ENCODE measurements around the gene PIP4K2B. TPM values are rescaled to one million over a fixed set of nuclear protein-coding genes. Genes with fewer than 3 reads are reported as not detected.

PIP4K2B gene
- total RNA-seq, result 38.0 and 45.6 TPM in 2 replicates

GRCh38 chr17:38799501-38800236 is at the start of gene PIP4K2B:
Gene PIP4K2B (minus strand): TSS chr17:38799556. CDS start chr17:38799424, 132 bp downstream.

DNA sequence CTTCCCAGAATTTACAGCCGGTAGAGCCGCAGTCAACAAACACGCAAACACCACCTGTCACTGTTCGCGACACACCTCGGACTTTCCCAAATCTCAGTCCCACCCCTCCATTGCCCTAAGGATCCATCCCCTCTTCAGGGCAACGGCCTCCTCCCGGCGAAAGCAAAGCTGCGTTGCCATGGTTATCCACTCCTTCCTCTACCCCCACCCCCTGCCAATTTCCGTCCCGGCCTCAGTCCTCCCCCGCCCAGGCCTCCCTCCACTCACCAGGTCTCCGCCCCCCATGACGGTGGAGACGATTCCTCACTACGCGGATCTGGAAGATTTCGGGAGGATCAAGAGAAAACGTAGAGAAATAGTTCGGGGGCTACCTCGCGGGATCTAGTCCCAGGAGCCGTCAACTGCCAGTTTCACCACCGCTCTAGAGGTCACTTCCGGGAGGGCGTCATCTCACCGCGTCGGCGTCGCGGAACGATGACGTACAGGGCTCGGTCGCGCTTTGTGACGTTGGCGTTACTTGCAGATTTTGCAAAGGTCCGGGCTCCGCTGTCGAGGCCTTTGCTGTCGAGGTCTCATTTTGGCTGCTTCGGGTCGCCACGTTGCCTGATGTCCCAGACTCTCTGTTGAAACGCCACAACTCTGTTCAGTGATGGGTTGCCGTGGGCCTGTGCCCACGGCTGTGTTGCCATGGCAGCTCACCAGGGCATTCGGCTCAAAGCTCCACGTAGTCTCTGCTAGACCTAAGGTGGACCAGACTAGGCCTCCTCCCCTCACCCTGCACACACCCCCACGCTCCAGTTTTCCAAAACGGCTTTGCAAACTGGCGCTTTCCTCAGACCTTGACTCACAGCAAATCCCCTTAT is 25.8 kb upstream of the PIP4K2B start, which contains the start of gene CWC25:
Gene CWC25, minus strand, starts transcription at position 423 of the 863 bp plus-strand sequence. Its CDS starts 138 bp downstream, at position 285.

GRCh38 chr17:38752308-38753070 is 46.9 kb downstream of the PIP4K2B start, which contains the start of gene PSMB3:
Gene PSMB3 (plus strand): TSS chr17:38752741. CDS start chr17:38752827, 86 bp downstream.

GRCh38 chr17:38748149-38748891 is 51.0 kb downstream of the PIP4K2B start, which contains the start of gene PCGF2:
Gene PCGF2 (minus strand): TSS chr17:38748336. CDS start chr17:38740402, 7,934 bp downstream.

GRCh38 chr17:38729886-38730525 is 69.3 kb downstream of the PIP4K2B start, which contains the start of gene CISD3:
Gene CISD3 (plus strand): TSS chr17:38730341. CDS start chr17:38730359, 18 bp downstream.

Other genes starting within 250 kb of the PIP4K2B start
- gene SRCIN1, start 193.6 kb downstream of the PIP4K2B start, total RNA-seq, result under 0.01 TPM in 2 replicates
- gene EPOP, start 124.6 kb downstream of the PIP4K2B start, total RNA-seq, result 2.0 and 3.1 TPM in 2 replicates
- gene MLLT6, start 94.3 kb downstream of the PIP4K2B start, total RNA-seq, result 23.8 and 38.2 TPM in 2 replicates
- gene CISD3, start 69.2 kb downstream of the PIP4K2B start, total RNA-seq, result 3.8 and 4.4 TPM in 2 replicates
- gene PCGF2, start 51.2 kb downstream of the PIP4K2B start, total RNA-seq, result 4.9 and 11.7 TPM in 2 replicates
- 371 and 511 TPM in 2 replicates for gene PSMB3, start 46.8 kb downstream of the PIP4K2B start, total RNA-seq
- 8.9 and 11.9 TPM in 2 replicates for gene CWC25, start 25.8 kb upstream of the PIP4K2B start, total RNA-seq
- gene RPL23, start 54.2 kb upstream of the PIP4K2B start, total RNA-seq, result 1,939 and 2,545 TPM in 2 replicates
- 85.7 and 136 TPM in 2 replicates for gene LASP1, start 70.5 kb upstream of the PIP4K2B start, total RNA-seq
- gene FBXO47, start 167.8 kb upstream of the PIP4K2B start, total RNA-seq, result 0.09 TPM in 1 of 2 replicates, not detected in the other

All from endothelial cell of coronary artery (primary cell).